HG02571 (cell line): ENCODE measurements around the gene LRRC46.

ENCODE experiments used
- ATAC-seq: cut with Tn5 transposase; IDR thresholded peaks from one replicate; pipeline ENCODE4 v1.9.1; 2021; ENCODE audit warnings: mild to moderate bottlenecking, moderate library complexity; ENCODE audit not compliant: unreplicated experiment

The LRRC46 gene, protein sequence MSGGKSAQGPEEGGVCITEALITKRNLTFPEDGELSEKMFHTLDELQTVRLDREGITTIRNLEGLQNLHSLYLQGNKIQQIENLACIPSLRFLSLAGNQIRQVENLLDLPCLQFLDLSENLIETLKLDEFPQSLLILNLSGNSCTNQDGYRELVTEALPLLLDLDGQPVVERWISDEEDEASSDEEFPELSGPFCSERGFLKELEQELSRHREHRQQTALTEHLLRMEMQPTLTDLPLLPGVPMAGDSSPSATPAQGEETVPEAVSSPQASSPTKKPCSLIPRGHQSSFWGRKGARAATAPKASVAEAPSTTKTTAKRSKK

GRCh38 chr17:47831003-47831933, at the start of gene LRRC46, which contains the start of gene MRPL10:
Gene LRRC46, plus strand, starts transcription at chr17:47831670. Its CDS starts 320 bp downstream, at chr17:47831990.
Gene MRPL10, minus strand, starts transcription at chr17:47831541. Its CDS starts 30 bp downstream, at chr17:47831511.
- peak; percentile 85 for ATAC-seq

DNA sequence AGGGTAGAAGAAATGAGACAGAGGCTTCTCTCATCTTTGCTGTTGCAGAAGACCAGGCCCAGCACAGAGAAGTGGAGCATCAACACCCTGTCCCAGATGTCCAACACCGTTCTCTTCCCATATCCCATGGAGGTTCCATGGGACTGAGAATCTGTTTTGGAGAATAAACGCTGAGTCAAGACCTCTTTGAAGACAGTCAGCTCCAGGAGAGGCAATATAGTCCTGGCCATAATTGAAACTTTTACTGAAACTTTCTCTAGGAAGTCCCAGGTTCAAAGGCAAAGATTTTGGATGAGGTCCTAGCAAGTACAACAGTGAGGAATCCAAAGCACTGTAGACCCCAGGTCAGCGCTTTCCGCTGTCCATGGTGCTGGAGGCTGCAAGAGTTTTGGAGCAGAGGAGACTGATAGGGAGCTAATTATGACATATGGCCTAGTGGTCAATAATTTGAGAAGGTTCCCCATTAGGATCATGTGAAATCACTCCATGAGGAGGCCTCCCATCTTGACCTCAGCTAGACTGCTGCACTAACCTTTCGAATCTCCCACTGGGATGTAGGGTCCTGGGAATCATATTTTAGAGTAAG, 45.8 kb upstream of the LRRC46 start:
- ATAC-seq: no peak

DNA sequence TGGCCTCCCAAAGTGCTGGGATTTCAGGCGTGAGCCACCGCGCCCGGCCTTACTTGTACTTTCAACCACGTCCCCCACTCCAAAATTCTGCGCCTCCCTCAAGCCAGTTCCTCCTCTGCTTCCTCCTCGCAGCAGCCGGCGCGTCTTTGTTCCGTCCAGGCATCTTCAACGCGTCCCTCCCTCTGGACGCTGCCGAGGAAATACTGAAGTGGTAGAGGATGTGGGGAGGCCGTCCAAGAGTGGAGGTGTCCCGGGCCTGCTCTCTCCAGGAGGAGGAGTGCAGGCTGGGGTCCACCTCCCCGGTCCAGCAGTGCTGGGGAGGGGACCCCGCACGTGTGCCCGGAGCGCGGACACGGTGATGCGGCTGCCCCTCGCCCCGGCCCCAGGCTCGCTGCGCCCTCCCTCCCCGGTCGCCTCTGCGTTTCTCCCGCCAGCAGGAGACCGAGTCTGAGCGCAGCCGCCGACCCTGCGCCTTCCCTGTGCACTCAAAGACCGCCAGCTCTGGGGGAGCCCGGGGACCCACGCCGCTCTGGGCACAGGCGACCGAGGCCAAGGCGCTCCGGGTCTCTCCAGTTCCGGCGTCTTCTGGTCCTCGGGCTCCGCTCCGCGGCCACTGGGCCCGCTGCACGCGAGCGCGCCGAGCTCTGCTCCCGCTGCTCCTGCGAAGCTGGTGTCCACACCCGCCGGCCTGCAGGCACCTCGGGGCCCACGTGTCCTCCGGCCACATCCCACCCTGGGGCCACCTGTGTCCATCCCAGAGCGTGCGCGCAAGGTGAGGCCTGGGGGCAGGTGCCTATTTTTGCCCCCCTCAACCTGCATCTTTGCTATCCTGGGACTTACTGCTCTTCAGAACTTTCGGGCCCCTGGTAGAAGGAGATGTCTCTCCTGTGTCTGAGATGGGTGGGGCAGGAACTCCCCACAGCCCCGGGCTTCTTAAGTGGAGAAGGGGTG, 41.6 kb upstream of the LRRC46 start:
- ATAC-seq: no peak

DNA sequence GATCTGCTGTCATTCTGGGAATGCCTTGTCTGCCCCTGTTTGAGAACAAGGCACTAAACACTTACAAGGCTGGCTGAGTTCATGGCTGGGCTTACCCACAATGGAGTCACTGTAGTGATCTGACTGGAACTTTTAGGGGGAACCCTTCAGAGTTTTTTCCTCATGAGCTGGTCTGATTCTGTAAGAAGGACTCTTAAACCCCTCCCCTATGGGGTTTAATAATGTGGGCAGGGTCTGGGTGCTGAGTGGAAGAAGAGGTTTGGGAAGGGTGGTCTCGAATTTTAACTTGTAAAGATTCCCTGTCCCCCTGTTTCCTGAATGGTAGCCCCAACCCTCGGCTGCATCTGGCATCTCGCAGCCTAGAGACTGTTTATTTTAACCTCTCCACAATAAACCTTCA, 40.4 kb upstream of the LRRC46 start:
- ATAC-seq: no peak

GRCh38 chr17:47792457-47792856, 39.0 kb upstream of the LRRC46 start:
- no peak for ATAC-seq

DNA sequence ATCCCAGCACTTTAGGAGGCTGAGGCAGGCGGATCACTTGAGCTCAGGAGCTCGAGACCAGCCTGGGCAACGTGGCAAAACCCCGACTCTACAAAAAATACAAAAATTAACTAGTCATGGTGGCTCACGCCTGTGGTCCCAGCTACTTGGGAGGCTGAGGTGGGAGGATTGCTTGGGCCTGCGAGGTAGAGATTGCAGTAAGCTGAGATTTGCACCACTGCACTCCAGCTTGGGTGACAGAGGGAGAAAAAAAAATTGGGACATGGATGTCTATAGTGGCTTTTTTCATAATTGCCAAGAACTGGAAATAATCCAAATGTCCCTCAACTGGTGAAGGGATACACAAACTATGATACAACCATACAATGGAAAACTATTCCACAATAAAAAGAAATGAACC, 38.5 kb upstream of the LRRC46 start:
- no peak for ATAC-seq

DNA sequence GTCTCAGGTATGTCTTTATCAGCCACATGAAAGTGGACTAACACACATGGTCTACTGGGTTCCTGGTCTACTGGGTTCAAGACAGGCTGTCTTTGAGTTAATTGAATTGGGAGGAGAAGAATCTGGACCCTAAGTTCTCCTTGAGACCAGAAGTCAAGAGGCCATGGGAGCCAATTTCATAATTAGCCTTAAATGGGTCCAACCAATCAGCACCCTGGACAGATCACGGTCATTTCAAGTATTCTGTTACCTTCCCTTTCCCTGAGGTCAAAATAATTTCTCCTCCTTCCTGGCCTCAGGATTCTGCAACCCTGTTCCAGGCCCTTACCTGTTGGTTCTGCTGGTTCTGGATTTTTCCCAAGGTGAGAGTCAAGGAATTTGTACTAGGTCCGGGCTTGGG, 33.7 kb upstream of the LRRC46 start:
- ATAC-seq: no peak

- ATAC-seq: no peak
Observed at GRCh38 chr17:47800686-47801085, 30.8 kb upstream of the LRRC46 start.

- no peak for ATAC-seq
Observed at GRCh38 chr17:47801176-47801765, 30.2 kb upstream of the LRRC46 start.

GRCh38 chr17:47801906-47802305, 29.6 kb upstream of the LRRC46 start:
- ATAC-seq: no peak

- ATAC-seq: no peak
Observed at GRCh38 chr17:47802341-47803022, 29.0 kb upstream of the LRRC46 start.

- no peak for ATAC-seq
Observed at GRCh38 chr17:47803201-47803600, 28.3 kb upstream of the LRRC46 start.

DNA sequence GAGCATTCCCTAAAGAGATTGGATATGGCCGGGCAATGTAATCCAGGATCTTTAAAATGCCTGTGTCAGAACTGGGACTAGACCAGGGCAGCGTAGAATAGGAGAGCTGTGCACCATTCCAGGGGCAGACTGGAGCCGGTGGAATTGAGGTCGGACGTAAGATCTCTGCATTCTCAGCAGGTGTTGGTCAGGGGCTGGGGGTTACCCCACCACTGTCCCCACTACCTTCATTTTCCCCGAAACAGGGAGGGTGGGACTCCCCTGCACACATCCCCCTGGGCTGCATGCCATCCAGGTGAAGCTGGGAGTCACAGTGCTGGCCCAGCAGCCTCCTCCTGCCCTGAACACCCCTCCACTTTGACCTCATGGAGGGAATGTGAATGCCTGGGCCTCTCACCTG, 27.7 kb upstream of the LRRC46 start:
- no peak for ATAC-seq

- no peak for ATAC-seq
Observed at GRCh38 chr17:47804461-47804860, 27.0 kb upstream of the LRRC46 start.

- no peak for ATAC-seq
Observed at GRCh38 chr17:47806026-47806912, 25.2 kb upstream of the LRRC46 start.

- ATAC-seq: no peak
Observed at GRCh38 chr17:47806913-47807255, 24.6 kb upstream of the LRRC46 start.

DNA sequence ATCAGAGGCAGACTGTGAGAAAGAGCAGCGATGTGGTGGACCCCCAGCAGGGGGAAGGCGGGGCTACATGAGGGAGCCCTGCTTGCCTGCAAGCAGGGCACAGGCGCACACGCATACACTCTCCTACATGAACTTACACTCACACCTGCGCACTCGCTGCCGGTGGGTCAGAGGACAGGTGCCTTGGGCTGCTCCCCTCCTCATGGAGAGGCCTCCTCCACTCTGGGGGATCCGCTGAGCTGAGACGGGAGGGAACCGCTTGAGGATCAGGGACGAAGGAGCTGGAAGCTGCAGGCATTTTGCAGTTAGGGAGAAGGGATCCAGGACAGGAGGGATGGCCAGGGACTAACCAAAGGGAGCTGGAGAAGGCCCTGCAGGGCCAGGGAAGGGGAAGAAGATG, 24.0 kb upstream of the LRRC46 start:
- no peak for ATAC-seq

DNA sequence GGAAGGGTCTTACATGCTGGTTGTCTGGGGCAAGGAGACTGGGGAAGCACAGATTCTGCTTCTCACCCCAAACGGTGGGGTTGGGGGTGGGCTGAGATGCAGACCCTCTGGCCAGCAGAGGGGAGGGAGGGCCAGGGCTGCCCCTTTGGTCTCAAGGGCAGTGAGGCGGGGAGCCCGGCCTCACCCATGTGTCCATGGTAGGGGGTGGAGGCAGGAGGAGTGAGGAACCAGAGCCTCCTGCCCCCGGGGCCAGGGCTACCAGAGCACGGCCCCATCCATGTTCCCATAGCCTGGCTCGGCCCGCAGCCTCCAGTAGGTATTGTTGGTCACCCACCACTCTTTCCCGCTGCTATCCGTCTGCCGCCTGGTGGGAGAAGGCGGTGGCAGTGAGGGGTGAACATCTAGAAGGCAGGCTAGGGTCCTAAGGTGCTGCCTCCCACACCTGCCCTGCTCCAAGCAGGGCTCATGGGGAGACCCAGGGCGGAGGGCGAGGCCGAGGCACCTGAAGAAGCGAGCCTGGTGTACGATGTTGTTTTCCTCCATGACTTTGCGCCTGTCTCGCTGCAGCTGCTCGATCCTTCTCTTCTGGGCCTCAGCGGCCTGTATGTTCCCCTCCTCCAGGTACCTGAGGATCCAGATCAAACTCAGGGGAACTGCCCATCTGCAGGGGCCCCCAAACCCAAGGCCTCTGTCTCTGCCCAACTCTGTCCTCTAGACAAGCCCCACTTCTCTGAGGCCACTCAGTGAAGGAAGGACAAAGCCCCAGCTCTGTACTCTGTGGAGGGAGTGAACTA, 23.2 kb upstream of the LRRC46 start:
- no peak for ATAC-seq
